Mammary epithelial cell (primary cell): ENCODE results near the gene HLA-DOB.

Source experiments
- EZH2 ChIP-seq: IDR thresholded peaks from 2 replicates; pipeline ENCODE4 v1.6.1; 2012; ENCODE audit warnings: low read length, inconsistent platforms, borderline replicate concordance
- TF ChIP-seq, protein P1 (sequence below), 2 donors: IDR thresholded peaks in 1 of 2; conservative IDR thresholded peaks in 1 of 2; 2 replicates each; pipeline ENCODE4 v1.5.1; 2011 to 2012; ENCODE audit warnings: inconsistent platforms in 2 of 2, low read length in 2 of 2, mild to moderate bottlenecking in 2 of 2, control low read depth in 1 of 2, low read depth in 1 of 2; ENCODE audit not compliant: insufficient read depth in 1 of 2; ENCODE audit errors: extremely low read depth in 1 of 2

DNA sequence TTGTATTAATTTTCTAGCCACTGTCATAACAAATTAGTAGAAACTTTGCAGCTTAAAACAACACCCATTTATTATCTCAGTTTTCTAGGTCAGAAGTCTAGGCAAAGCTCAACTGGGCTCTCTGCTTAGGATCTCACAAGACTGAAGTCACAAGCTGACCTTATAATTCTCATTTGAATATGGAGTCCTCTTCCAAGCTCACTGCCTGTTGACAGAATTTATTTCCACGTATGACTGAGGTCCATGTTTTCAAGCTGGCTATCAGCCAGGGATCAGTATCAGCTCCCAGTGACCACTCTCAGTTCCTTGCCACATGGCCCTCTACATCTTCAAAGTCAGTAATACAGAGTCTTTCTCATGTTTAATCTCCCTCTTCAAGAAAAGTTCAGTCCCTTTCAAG is 41.7 kb downstream of the HLA-DOB start:
- TF ChIP-seq EZH2 = no peak
- TF ChIP-seq, protein P1, sequence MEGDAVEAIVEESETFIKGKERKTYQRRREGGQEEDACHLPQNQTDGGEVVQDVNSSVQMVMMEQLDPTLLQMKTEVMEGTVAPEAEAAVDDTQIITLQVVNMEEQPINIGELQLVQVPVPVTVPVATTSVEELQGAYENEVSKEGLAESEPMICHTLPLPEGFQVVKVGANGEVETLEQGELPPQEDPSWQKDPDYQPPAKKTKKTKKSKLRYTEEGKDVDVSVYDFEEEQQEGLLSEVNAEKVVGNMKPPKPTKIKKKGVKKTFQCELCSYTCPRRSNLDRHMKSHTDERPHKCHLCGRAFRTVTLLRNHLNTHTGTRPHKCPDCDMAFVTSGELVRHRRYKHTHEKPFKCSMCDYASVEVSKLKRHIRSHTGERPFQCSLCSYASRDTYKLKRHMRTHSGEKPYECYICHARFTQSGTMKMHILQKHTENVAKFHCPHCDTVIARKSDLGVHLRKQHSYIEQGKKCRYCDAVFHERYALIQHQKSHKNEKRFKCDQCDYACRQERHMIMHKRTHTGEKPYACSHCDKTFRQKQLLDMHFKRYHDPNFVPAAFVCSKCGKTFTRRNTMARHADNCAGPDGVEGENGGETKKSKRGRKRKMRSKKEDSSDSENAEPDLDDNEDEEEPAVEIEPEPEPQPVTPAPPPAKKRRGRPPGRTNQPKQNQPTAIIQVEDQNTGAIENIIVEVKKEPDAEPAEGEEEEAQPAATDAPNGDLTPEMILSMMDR (conservative IDR thresholded peaks at IDR 0.05 in 1 of 2, IDR thresholded peaks at IDR 0.05 in 1 of 2; ENCODE audit: extremely low read depth in 1 of 2, insufficient read depth in 1 of 2, low read depth in 1 of 2, low read length in 2 of 2) = no peak
